OCI-M1 (cell line): Measurements from ENCODE around the gene LRRC74A.
A peak's percentile ranks its signal among the peaks of the same experiment; 100 is the strongest.

Experiments used
- DNase-seq: peaks from one replicate; lab custom pipeline; 2025; lab: John Stamatoyannopoulos, UW

Gene LRRC74A

DNA sequence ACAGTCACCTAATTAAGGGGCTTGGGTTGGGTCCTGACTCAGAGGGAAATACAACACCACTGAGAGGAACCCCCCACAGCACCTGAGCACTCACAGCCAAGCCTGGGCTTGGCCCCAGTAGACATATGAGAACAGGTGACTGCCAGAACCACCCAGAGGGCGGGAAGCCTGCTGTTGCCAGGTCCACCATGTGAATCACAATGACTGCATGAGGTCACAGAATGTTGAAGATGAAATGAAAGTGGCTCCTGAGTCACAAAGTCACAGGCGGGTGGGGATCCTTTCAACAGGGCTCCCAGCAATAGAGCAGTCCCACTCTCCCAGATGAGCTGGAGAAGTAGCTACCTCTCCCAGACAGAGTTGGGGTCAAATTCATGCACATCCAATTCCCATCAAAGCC, at the start of gene LRRC74A:
Gene LRRC74A (plus strand): TSS at position 287 of the 400 bp plus-strand sequence. CDS start 290 bp downstream, outside the sequence.
- DNase-seq, result no peak

DNA sequence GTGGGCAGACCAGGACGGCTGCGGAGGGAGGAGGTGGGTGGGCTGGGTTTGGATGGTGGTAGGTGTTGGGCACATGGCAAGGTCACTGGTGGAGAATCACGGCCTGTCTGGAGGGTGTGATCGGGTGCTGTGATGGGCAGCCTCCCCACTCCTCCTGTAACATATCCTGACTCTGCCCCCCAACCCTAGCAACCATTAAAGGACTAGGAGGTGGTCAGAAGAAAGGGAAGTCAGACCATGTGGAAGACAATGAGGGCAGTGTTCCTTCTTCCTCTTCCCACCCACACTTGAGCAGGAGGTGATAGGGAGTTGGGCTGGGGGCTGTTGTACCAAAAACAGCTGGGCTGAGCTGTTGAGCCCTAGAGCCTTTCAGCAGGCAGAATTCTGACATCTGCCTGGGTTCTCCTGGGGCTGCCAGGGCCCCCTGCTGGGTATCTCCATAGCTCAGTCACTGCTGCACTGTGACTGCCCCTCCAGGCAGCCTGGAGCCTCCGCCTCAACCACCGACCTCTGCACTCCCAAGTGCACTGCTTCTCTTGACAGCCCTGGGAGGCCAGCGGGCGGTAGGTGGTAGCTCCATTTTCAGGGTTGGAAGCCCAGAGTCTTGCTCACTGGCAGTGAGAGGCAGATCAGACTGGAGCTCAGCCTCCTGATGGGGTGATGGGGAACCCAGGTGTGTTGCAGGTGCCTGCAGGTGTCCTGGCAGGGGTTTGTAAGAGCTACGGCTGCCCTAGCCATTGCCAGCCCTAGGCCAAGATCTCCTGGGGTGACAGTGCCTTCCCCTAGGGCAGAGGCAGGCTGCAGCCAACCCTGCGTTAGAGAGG, 49.6 kb upstream of the LRRC74A start:
- DNase-seq, result peak; percentile 42

DNA sequence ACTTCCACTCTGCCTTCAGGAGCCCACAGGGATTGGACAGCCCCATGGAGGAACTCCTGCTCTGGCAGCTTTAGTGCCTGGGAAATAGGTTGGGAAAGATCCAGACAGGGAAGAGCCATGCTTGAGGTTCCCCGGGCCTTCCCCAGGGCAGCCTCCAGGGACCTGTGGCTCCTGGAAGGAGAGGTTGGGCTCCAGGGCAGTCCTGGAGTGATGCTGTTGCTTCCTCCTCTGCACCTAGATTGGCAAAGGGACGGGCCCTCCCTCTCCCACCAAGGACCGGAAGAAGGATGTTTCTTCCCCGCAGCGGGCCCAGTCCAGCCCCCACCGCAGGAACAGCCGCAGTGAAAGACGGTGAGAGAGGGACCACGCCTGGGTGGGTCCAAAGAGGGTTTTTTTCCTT, 48.5 kb upstream of the LRRC74A start:
- DNase-seq, result no peak

DNA sequence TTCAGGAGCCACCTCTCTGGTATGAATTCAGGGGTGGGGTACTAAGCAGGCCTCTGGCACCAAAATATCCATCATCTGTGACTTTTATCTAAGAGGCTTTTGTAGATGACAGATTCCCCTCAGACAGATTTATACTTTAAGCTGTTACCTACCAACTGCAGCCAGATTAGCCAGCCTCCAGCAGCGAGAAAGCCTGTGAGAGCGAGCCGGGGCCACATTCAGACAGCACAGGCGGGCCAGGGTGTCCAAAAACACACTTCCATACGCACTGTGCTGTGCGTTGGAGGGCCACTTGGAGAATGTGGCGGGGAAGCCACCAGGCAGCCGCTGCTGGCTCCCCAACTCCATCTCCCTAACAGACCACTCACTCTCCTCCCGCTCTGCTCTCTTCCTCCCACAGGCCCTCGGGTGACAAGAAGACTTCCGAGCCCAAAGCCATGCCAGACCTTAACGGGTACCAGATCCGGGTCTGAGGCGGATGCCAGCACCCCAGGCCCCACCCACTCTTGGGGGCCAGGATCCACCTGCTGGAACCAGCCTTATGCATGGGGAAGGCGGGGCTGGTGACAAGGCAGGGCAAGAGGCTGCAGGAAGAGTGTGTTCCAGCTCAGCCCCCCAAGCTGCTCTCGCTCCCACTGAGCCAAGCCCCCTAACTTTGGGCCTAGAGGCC, 47.5 kb upstream of the LRRC74A start:
- no peak for DNase-seq

DNA sequence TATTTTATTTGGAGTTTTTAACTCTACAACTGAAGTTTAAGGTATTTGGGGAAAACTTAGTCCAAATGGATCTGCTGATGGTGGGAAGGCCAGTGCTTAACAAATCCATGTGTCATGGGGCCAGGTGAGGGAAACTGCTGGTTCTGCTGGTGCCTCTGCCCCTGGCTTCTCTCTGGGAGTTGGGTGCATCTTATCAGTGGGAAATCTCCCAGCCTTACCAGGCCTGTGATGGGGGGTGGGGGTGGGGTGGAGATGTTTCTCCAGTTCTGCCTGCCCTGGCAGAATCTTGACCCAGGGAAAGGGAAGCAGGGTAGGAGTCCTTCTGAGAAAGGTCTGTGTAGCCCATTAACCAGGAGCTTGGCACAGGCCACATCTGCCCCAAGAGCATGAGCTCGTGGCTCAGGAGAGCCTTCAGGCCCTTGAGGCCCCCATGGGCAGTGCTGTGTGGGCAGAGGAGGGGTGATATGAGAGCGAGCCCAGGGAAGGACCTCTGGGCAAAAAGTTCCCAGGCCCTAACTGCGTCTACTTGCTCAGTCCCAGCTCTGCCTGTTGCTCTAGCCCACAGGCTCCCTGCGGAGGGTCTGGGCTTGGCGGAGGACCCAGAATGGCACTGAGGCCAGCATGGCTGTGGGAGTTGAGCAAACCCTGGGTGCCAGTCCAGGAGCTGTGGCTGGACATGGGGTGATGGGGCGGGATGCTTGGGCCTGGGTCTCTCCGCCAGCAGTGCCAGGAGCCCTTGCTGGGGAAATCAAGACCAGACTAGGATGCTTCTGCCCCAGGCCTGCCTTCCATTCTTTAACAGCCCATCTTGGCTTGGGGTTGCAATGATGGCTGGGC, 46.8 kb upstream of the LRRC74A start:
- DNase-seq, result no peak

DNA sequence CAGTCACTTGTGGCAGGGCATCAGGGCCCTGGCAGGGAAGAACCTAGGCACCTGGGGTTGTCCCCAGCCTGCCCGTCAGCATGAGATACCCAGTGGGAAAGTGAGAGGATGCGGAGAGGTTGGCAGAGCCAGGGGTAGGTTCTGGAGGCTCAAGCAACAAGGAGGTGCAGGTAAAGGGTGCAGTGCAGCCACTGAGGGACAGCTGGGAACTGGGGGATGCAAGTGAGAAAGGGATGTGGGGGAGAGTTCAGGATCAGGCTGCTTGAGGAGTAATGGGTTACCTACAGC, 46.2 kb upstream of the LRRC74A start:
- DNase-seq, result no peak

DNA sequence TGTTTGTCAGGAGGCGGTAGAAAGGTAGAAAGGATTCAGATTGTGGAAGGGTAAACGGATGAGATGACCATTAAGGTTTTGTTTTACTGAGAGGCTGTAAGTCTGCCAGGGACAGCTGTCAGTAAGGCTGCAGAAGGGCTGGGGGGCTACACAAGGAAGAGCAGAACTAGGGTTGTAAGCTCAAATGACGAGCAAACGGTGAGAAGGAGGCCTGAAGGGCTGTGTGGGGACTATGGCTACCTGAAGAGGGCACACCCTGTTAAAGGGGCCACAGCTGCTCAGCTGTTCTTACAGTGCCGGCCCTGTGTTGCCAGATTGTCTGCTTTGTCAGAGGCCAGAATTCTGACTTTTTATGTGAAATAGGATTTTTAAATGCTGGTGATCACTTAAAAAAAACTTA, 45.8 kb upstream of the LRRC74A start:
- no peak for DNase-seq

DNA sequence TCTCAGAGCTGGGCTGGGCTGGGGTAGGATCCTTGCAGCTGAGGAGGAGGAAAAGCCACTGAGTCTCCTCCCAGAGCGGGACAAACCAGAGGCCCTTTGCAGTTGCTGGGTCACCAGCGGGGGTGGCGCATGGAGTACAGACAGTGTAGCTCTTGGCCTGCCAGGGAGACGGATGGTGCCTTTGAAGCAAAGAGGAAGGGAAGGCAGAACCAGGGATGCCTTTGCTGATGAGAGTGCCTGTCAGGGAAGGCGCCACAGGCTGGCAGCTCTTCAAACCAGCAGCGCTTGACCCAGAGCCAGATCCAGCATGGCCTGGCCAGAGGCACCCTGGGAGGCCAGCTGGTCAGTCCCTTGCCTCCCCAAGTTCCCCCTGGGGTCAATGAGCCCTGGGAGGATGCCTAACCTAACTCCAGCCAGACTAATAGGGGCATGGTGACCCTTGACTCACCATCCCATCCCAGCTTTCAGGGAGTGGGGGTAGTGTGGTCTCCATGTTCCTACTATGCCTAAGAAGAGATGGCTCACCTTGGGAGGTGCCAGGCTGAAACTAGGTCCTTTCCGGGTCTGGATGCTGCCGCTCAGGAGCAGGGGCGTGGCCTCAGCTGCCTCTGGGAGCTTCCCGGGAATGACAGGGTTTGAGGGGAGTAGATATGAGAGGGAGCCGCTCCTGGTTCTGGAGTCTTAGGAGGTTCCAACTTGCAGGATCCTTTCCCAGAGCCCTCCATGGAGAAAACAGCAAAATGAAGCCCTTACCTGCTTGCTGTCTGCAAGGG, 45.1 kb upstream of the LRRC74A start:
- DNase-seq, result no peak

DNA sequence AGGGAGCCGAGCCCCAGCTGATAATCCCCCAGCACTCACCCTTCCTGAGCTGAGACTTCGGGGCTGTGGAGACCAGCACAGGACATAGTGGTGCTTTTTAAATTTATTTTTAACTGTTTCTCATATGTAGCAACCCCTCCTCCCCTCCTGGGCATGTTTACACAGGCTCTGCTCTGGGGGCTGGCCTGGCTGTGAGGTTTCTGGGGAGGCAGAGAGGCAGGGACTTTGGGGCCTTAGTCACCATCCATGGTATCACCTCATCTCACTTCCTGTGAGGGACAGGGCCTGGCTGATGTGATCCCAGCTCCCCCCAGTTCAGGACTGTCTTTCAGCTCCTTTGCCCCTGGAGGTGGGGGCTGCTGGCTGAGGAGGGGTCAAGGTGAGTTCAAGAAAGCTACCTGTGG, 44.6 kb upstream of the LRRC74A start:
- no peak for DNase-seq

DNA sequence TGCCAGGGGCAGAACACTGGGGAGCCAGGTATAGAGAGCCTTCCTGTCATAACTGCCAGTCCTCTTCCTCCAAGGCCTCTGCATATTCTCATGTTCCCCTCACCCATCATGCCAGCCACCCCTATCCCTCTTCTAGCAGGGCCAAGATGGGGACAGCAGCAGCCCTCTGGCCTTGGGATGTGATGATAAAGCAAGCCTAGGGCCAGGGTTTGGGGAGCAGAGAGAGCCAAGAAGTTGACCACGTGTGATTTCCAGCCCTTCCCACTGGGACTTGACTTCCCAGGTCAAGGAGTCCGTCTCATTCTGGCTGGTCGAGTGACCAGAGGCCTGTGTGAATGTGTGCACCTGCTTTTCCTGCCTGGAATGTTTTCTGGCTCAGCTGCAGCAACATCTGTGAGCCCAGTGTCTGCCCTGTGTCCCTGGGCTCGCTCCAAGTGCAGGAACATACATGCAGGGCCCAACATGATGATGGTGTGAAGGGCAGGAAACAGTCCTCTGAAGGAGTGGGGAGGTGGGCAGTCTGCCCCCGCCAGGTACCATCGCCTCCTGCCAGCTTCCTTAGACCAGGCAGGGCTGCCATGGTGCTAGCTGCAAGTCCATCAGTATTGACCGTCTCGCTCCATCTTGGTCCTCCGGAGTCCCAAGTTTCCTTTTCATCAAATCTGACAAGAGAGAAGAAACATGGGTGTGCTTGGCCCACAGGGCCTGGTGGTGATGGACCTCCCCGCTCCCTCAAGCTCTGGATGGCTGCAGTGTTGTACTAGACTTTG, 43.9 kb upstream of the LRRC74A start:
- DNase-seq, result no peak

DNA sequence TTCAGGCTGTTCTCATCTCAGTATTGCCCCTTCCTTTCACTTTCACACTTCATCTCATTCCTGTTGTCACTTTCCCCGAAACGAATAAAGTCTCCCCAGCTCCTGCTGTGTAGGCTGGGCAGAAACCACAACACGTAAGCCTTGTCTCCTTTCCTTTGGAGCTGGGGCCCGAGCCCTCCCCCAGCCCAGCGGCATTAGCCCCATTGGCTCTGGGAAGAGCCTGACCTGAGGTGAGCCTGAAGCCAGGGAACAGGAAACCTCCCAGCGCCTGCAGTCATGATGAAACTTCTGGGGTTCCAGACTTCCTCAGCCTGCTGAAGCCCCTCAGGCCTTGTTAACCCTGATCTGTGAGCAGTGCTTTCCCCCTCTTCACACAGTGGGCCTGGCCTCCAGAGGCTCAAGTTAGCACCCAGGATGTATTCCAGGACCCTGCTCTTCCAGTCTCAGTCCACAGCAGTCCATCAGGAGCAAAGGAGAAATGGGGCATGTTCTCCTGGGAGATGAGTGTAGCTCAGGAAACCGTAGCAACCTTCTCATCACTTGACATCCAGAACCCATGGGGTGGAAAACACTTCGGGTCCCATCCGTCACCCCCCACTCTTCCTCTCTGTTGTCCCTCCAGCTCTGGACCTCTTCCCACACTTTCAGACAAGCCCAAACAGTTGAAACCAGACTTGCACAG, 43.2 kb upstream of the LRRC74A start:
- no peak for DNase-seq

DNA sequence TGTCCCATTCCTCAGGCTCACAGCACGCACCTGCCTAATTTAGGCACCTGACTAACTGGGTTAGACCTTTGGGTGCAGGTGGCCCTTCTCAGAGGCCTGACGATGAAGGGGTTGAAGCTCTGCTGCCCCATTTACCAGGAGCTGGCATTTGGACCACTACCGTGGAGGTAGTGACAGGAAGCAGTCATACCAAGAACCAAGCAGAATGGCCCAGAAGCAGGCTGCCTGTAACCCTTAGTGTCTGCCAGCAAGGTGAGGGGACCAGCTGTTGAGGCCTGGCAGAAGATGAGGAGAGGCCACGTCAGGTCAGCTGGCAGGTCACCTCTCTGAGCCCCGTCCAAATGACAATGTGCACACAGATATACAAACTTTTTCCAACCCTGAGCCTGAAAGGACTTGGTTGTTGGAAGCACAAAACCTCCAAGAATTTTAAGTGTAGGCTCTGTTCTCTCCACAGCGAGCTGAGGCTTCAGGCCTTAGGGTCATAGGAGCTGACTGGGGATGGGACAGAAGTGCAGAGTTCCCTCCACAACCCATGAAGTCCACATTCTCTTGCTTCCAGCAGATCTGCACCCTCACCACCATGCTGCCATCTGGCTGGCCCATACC, 41.8 kb upstream of the LRRC74A start:
- no peak for DNase-seq

DNA sequence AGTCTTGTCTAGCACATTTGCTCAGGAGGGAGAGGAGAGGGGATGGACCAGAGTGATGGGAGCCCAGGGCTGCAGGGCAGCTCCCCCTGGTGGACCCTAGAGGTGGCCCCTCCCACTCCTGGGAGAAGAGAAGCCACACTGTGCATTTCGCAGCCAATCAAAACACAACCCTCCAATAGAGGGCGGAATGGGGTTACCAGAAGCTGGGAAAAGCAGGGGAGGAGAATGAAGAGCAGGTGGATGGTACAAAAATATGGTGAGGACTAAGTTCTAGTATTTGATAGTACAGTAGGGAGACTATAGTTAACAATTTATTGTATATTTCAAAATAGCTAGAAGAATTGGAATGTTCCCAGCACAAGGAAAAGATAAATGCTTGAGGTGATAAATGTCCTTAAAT, 41.3 kb upstream of the LRRC74A start:
- DNase-seq, result peak; percentile 90

DNA sequence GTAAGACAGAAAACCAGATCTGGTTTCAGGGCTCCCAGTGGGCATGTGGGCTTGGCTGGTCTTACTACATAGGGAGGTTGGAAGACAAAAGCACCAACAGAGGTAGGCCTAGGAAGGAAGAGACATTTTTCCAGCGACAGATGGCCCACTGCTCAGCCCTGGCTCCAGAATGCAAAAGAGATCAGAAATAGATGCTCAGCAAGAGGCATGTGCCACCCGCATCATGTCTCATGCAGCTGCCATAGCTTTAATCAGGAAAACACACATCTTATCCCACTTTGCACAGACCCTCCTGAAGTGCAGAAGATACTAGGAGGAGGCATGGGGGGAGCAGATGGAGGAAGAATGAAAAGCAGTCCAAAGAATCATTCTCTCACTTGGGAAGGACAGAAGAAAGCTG, 39.6 kb upstream of the LRRC74A start:
- no peak for DNase-seq

DNA sequence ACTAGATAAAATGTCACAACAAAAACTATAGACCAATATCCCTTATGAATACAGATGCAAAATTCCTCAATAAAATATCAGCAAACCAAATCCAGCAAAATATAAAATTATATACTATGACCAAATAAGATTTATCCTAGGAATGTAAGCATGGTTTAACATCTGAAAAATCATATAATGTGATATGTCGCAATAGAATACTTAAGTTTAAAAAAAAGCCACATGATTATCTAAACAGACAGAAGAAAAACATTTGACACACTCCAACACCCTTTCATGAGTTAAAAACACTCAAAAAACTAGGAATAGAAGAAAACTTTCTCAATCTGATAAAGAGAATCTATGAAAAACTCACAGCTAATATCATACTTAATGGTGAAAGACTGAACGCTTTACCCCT, 33.8 kb upstream of the LRRC74A start:
- DNase-seq, result no peak

DNA sequence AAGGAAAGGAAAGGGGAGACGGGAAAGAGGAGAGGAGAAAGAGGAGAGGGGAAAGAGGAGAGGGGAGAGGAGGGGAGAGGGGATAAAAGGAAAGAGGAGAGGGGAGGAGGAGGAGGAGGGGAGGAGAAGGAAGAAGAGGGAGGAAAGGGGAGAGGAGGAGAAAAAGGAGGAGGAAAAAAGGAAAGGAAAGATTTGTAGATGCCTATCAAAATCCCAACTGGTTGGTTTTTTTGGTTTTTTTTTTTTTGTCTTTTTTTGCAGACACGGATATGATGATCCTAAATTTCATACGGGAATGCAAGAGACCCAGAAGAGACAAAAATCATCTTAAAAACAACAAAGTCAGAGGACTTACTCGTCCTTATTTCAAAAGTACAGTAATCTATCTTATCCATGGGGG, 32.9 kb upstream of the LRRC74A start:
- no peak for DNase-seq

DNA sequence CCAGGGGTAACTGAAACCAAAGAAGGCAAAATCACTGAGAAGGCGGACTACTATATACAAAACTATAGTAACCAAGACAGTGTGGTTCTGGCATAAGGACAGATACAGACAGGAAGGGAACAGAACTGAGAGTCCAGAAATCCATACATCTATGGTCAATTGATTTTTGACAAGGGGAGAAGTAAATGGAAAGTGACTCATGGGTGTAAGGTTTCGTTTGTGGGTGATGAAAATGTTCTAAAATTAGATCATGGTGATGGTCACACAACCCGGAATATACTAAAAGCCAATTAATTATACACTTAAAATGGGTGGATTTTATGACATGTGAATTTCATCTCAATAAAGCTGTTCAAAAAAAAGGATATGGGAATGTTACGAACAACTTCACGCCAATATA, 32.3 kb upstream of the LRRC74A start:
- DNase-seq, result no peak

DNA sequence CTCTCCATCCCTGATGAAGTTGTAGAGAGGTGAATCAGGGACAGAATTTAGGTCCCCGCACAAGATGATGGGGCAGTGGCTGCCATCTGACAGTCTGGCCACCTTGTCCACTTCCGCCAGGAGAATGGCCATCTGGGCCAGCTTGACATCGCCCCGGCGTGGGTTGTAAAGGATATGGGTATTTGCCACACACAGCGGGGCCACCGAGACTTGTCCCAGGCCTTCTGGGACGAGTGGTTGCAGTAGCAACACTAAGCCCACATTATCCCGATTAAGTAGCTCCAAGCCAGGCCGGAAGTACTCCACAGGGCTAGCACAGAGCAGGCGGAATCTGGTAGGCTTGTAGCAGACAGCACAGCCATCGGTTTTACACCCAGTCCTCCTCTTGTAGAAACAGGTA, 19.8 kb upstream of the LRRC74A start:
- DNase-seq, result no peak

DNA sequence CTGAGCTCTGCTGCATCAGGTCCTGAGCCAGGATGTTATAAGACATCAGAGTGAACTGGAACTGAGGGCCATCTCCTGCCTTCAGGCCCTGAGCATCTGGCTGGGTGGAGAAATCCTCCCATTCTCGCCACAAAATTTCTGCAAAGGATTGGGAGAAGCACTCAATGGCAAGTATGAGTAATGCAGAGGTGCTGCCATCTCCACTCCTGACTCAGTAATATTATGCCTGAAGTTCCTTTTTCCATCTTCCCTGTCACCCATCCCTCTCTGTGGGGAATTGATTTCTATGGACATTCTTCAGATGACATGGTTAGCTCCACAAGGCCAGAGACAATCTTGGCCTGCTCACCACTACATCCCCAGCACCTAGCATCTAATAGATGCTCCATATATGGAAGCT, 18.2 kb upstream of the LRRC74A start:
- DNase-seq, result no peak

DNA sequence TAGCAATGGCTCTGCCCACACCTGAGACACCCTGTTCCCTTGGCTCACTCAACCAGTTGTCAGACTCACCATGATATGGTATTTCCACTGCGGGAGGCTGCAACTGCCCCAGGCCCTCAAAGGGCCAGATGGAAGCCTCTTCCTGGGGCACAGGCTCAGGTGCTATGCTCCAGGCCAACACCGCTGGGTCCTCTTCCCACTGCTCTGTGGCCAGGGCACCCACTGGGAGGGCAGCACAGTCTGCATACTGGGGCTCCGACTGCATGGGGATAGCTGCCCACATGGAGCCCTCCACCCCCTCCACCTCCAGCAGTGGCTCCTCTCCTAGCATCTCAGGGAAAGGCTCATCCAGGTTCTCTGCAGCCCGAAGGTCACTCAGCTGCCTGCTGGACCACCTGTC, 17.2 kb upstream of the LRRC74A start:
- DNase-seq, result no peak
